Activated CD4-positive, CD25-positive, alpha-beta regulatory T cell treated with anti-CD3 and anti-CD28 coated beads, Interleukin-2, amount 50 U/mL, for 72 hours (primary cell): ENCODE data around the gene IRF4.

Experiments used
- DNase-seq: peaks from one replicate; pipeline ENCODE4 v3.0.0; 2021

IRF4 gene

DNA sequence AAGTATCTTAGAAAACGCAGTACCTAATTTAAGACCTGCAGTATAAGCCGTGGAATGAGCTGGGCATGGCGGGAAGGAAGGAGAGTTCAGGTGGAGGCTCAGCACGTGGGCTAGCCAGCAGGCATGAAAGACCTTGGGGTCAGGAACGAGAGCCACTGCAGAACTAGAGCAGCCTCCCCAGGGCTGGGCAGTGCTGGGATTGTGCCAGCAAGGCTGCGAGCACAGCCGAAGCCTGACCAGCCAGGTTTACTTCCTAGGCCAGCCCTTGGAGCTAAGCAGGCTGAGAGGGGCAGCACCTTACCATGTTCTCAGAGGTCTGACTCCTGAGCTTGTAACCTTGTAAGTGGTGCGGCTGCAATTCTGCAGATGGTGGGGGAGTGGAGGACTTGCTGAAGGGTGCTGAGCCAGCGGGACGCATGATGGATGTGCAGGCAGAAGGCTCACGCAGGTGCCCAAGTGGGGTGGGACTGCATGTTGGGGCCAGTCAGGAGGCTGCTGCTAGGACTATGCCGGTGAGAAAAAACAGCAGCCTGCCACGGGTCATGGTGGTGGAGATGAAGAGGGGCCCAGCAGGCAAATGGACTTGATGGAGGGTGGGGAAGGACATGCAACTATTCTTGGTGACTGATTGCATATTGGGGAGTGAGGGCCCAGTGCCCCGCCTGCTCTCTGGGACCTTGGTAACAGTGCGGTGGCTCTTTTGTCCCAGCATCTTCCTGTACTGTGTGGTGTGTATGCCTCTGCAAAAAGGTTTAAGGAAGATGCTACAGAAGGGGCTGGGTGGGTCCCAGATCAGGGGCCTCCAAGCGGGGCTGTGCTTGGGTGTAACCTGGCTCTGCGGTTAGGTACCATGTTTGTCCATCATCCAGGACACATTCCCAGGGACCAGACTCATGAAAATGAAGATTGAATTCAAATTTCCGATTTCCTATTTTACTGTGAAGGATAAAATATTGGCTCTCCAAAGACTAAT lies 37.6 kb upstream of the IRF4 start:
- no peak for DNase-seq

DNA sequence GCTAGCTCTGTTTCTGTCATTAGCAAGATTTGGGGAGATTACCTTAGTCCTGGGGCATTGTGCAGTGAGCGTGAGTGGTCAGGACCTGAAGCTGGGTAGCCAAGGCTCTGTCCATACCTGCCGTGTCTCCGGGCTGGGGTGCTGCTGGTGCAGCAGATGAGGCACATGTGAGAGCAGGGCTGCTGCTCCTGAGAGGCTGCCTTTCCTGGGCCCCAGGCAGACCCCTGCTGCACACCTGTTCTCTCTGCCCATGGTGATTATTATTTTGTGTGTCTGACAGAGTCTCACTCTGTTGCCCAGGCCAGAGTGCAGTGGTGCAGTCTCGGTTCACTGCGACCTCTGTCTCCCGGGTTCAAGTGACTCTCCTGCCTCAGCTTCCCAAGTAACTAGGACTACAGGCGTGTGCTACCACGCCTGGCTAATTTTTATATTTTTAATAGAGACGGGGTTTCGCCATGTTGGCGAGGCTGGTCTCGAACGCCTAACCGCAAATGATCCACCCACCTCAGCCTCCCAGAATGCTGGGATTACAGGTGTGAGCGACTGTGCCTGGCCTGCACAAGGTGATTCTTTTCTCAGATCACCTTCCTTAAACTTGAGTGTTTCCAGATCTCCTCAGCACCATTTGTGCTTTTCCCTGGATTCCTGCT lies 36.8 kb upstream of the IRF4 start:
- DNase-seq: no peak

- DNase-seq: no peak
Measured at GRCh38 chr6:355373-356208, 36.0 kb upstream of the IRF4 start.

GRCh38 chr6:356828-357251 lies 34.7 kb upstream of the IRF4 start:
- peak; percentile 51 for DNase-seq

DNA sequence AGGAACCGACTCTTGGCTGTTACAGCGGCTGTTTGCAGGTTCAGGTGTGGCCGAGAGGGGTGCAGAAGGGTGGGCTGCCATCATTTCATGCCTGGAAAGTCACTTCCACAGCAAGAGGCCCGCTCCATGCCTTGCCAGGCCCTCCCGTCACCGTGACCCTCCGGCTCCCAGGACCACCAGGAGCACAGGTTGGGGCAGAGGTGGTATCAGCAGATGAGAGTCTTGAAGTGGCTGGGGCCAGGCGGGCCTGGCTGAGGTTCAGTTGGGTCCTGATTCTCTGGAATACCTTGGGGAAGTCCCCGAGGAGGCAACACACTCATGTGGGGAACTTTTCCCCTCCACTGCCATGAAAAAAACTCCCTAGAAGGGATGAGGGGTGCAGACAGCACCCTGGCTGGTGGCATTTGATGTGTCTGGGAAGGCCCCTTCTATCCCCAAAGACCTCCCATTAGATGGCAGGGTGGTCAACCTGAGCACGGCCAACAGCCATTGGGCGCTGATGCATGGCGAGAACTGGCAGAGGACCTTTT lies 34.2 kb upstream of the IRF4 start:
- DNase-seq: no peak

DNA sequence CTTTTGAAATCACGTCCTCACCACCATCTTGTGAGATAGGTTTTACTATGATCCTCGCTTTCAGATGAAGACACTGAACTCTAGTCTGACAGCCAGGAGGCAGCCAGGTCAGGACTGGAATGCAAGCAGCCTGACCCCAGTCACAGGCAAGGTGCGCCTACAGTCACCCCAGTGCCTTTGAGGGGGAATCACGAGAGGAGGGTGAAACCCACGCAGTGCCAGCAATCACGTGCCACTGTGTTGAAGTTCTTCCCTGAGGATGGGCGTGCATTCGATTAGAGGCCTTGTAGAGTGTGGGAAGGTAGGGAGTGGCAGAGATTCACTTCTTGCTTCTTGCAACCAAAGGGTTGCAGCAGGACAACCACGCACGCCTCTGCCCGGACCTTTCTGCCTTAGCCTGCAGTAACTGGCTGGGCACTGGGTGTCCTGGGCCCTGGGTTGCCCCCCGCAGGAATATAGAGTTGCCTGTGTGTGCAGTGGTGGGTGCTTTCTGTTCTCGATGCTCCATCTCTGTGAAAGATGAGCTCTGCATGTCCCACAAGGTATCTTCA lies 33.7 kb upstream of the IRF4 start:
- no peak for DNase-seq

- no peak for DNase-seq
Measured at GRCh38 chr6:358432-358831, 33.1 kb upstream of the IRF4 start.

DNA sequence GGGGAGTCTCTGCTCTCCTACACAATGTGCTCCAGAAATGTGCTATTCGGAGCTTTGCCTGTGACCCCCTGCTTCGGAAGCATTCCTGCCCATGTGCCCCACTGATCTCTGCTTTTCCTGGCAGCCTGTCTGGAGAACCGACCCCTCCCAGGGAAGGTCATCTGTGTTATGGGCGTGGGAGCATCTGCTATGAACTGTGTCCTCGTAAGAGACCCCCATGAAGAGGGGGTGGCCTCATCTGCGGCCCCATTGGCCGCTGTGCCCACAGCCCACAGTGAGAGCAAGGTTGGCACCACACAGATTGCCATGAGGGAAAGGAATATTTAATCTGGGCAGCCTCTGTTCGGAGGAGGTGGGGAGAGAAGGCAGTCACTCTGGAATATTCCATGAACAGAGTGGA lies 32.7 kb upstream of the IRF4 start:
- no peak for DNase-seq

GRCh38 chr6:359261-360035 lies 32.1 kb upstream of the IRF4 start:
- DNase-seq: no peak

DNA sequence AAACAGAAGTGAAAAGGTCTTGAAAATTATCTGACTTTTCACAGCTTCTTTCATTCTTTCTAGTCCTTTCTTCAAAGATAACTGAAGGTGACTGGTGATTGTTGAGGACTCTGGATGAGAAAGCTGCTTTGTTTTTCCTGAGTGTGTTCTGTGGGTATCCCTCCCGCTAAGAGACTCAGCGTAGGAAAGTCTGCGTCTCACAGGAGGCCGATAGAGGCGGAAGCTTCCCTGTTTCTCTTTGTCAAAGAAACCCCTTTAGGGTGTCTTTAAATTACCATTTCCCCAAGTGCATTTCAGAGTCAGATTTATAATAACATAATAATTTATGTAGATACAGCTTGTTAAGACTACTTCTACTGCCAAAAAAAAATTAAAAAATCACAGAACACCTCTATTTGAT lies 31.2 kb upstream of the IRF4 start:
- no peak for DNase-seq

GRCh38 chr6:360764-361373 lies 30.7 kb upstream of the IRF4 start:
- DNase-seq: no peak

- no peak for DNase-seq
Measured at GRCh38 chr6:361411-362132, 30.0 kb upstream of the IRF4 start.

DNA sequence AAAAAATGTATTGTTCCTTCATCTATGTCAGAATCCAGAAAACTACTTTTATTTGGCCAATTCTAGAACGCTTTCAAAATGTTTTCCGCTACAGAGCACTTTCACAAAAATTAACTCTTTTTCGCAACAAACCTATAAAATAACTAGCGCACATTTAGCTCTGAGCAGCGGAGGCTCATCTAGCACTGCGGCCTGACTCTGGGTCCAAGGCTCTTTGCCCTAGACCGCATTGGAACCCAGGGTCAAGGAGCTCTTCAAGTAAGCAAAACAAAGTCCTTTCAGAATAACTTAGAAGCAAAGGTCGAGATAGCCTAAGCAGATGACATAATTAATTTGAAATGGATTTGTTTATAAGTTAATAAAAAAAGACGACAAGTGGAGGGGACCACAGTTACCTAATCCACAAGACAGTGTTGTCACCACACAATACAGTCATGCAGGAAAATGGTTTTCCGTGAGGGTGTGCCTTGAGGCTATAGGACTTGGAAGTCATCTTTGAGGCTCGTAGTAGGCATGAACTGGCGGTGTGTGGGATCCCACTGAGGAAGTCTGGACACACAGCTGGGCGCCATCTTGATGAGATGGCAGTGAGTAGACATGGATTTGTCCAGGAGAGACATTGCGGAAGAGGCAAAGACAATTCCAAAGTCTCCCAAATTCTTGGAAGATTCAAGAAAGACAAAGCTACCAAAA lies 29.2 kb upstream of the IRF4 start:
- no peak for DNase-seq

GRCh38 chr6:362924-363249 lies 28.7 kb upstream of the IRF4 start:
- DNase-seq: no peak

DNA sequence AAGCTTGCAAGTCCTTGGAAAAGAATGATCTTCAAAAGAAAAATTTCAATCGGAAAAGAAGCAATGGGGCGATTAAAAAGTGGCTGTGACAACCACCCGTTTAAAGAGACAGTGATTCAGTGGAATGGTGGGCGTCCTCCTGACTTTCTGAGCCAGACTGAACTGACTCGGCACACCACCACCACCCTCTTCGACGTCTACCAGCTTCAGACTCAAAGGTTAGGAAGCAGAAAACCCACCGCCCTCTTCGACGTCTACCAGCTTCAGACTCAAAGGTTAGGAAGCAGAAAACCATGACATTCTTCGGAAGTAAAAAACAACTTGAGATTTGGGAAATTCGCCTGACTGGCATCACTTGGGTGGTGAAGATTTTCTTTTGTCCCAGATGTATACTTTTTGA lies 28.3 kb upstream of the IRF4 start:
- DNase-seq: no peak

GRCh38 chr6:363909-364308 lies 27.6 kb upstream of the IRF4 start:
- no peak for DNase-seq

- DNase-seq: no peak
Measured at GRCh38 chr6:364609-365540, 26.7 kb upstream of the IRF4 start.

- no peak for DNase-seq
Measured at GRCh38 chr6:365835-366234, 25.7 kb upstream of the IRF4 start.
